WI38 (cell line): ENCODE results near the gene XPR1.

Experiments used
- H3K4me3 ChIP-seq: 2 replicates; pipeline ENCODE4 v1.5.1; 2011; ENCODE audit warnings: low read depth, mild to moderate bottlenecking, control low read depth, low read length
- CTCF ChIP-seq: IDR thresholded peaks from 2 replicates; pipeline ENCODE4 v1.5.1; 2012; ENCODE audit warnings: low read depth, mild to moderate bottlenecking, control low read depth, low read length

Gene XPR1

GRCh38 chr1:180934563-180934962 is 302.7 kb downstream of the XPR1 start:
- no peak overlapping the region for H3K4me3 ChIP-seq
- TF ChIP-seq CTCF = no peak

GRCh38 chr1:180935326-180936109 is 303.7 kb downstream of the XPR1 start:
- no peak overlapping the region for H3K4me3 ChIP-seq
- no peak for TF ChIP-seq CTCF

DNA sequence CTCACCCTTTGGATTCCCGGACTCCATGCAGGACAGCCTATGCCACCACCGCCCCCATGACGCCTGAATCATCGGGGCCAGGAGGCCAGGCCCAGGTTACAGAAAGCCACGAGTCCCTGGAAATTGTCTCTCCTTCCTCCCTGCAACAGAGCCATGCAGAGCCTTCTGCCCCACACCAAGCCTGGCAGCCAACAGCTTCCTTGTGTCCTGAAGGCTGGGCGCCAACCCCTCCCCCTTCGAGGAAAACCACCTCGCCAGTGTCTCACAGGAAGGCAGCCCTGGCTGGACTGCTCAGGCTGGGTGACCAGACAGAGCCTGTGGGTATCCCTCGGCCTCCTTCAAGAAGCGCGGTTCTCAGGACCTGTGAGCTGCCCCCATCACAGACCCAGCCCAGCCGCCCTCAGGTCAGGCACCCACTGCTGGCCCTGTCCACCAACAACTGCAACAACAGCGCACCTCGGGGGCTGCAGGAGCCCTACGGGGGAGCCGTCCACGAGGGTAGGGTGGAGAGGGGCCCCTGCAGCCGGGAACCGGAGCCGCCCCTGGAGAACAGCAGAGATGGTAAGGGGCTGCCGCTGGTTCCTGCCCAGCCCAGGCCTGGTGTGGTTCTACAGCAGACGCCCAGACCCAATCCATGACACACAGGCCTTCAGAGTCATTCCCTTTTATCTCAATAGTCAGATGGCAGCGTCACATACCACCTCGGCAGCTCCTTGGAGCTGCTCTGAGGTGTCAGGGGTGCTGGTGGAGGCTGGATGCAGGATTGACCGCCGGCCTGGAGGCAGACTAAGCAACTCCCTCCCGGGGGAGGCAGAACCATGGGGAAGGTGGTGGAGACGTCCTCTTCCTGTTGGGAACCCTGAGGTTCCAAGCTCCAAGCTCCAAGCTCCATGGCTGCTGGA is 304.5 kb downstream of the XPR1 start:
- no peak overlapping the region for H3K4me3 ChIP-seq
- no peak for TF ChIP-seq CTCF

DNA sequence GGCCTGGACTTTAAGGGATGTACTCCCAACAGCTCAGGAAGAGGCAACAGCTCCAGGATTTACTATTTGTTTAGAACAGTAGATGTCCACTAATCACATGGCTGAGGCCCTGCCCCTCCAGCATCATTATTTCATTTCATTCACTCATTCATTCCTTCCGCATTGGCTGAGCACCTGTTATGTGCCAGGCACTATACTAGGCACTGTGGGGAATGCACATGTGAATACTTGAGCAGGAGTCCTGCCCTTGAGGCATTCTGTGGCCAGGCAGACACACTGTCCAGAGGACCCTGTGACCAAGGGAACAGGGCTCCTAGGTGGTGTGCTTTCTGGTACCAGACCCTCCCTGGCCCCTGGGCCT is 305.2 kb downstream of the XPR1 start:
- no peak for TF ChIP-seq CTCF
- H3K4me3 ChIP-seq = no peak overlapping the region

DNA sequence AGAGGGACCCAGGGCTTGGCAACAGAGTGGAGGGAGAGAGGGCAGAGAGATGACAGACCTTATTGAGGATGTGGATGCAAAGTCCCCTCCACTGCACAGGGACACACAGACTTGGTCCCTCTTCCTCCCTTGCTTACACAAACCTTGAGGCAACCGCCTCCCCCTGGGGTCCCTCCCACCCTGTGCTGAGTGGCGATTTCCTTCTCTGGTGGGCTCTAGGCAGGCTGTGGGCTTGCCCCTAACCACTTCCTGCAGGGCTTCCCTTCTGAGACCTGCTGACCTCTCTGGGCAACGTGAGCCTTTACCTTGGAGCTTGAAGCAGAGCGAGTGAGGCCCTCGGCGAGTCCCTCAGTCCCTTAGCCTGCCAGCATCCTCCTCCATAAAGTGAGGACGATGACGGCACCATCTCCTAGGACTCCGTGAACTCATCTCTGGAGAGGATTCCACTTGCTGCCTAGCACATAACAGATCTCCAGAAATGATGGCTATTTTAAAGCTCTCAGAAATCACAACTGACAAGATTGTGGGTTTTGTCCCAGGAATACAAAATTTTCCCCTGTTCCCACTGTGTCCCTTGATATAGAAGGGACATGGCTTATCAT is 305.9 kb downstream of the XPR1 start:
- no peak overlapping the region for H3K4me3 ChIP-seq
- TF ChIP-seq CTCF = no peak

- TF ChIP-seq CTCF = no peak
- no peak overlapping the region for H3K4me3 ChIP-seq
Measured at GRCh38 chr1:180939073-180939710, 307.4 kb downstream of the XPR1 start.
